Upper lobe of right lung (tissue), 1 donor: ENCODE data around the gene C12orf76. TPM values are rescaled to one million over a fixed set of nuclear protein-coding genes. Genes with fewer than 3 reads are reported as not detected.

Experiments used
- ATAC-seq: fragments of 200-7000 bp; cut with Tn5 transposase; one replicate; pipeline ENCODE4 v1.9.1; 2020; ENCODE audit warnings: mild to moderate bottlenecking, moderate library complexity
- DNase-seq: peaks from one replicate; pipeline ENCODE4 v3.0.0-alpha.2; 2020
- H3K27ac ChIP-seq: fragments of 200-600 bp; one replicate; pipeline ENCODE4 v1.8.0; 2022
- H3K27me3 ChIP-seq: fragments of 200-600 bp; one replicate; pipeline ENCODE4 v1.8.0; 2022; ENCODE audit warnings: mild to moderate bottlenecking
- H3K36me3 ChIP-seq: fragments of 200-600 bp; one replicate; pipeline ENCODE4 v1.8.0; 2022
- H3K4me1 ChIP-seq: fragments of 200-600 bp; one replicate; pipeline ENCODE4 v1.8.0; 2022
- H3K4me3 ChIP-seq: fragments of 200-600 bp; one replicate; pipeline ENCODE4 v1.8.0; 2022; ENCODE audit warnings: mild to moderate bottlenecking
- H3K9me3 ChIP-seq: fragments of 200-600 bp; one replicate; pipeline ENCODE4 v1.8.0; 2022
- intact Hi-C: fragments of 100-400 bp; cut with DNase I; formaldehyde crosslinking; loops from one replicate; pipeline ENCODE4 v1.11.0; 2022
- total RNA-seq: library from RNA; stranded (reverse); fragmentation: NEBNext Ultra II Directional; extraction: Animal tissue kit (Norgen Biotek cat#: 25700); gene quantifications from one replicate; pipeline ENCODE4 v1.2.1, GENCODE V29; 2021
- TF ChIP-seq, protein P1 (sequence below): fragments of 200-600 bp; IDR thresholded peaks from one replicate; pipeline ENCODE4 v1.8.0; 2022; ENCODE audit warnings: antibody characterized with exemption
- donor health status: DM: no; HTN: yes; CAD: no; lungs with severe emphysema.

C12orf76 gene
- total RNA-seq, 1 donor from 2014 or later: 25.0 TPM

DNA sequence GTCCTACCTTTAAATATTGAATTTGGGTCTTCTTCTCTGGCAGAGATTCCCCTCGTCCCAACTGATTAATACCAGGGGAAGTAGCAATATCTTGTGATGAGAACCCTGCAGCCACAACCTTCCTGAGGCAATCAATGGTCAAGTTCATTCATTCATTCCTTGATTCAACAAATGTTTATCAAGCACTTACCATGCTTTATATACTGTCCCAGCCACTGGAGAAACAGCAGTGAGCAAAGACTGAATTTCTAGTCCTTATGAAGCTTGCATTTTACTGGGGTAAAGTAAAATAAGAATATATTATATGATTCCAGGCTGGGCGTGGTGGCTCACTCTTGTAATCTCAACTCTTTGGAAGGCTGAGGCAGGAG, 51.9 kb downstream of the C12orf76 start:
- DNase-seq (no peak), ATAC-seq (no peak)
- H3K36me3 ChIP-seq: peaks cover 2% of the 10 kb centered on the region
- H3K4me3 ChIP-seq: peak overlapping the region; percentile 83
- TF ChIP-seq, protein P1, sequence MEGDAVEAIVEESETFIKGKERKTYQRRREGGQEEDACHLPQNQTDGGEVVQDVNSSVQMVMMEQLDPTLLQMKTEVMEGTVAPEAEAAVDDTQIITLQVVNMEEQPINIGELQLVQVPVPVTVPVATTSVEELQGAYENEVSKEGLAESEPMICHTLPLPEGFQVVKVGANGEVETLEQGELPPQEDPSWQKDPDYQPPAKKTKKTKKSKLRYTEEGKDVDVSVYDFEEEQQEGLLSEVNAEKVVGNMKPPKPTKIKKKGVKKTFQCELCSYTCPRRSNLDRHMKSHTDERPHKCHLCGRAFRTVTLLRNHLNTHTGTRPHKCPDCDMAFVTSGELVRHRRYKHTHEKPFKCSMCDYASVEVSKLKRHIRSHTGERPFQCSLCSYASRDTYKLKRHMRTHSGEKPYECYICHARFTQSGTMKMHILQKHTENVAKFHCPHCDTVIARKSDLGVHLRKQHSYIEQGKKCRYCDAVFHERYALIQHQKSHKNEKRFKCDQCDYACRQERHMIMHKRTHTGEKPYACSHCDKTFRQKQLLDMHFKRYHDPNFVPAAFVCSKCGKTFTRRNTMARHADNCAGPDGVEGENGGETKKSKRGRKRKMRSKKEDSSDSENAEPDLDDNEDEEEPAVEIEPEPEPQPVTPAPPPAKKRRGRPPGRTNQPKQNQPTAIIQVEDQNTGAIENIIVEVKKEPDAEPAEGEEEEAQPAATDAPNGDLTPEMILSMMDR: no peak
- H3K4me1 ChIP-seq: peaks cover 36% of the 10 kb centered on the region
- H3K9me3 ChIP-seq: no peaks in the 10 kb centered on the region
- intact Hi-C loops: no loop called here
- H3K27me3 ChIP-seq: no peaks in the 10 kb centered on the region
- H3K27ac ChIP-seq: peak overlapping the region; percentile 82

DNA sequence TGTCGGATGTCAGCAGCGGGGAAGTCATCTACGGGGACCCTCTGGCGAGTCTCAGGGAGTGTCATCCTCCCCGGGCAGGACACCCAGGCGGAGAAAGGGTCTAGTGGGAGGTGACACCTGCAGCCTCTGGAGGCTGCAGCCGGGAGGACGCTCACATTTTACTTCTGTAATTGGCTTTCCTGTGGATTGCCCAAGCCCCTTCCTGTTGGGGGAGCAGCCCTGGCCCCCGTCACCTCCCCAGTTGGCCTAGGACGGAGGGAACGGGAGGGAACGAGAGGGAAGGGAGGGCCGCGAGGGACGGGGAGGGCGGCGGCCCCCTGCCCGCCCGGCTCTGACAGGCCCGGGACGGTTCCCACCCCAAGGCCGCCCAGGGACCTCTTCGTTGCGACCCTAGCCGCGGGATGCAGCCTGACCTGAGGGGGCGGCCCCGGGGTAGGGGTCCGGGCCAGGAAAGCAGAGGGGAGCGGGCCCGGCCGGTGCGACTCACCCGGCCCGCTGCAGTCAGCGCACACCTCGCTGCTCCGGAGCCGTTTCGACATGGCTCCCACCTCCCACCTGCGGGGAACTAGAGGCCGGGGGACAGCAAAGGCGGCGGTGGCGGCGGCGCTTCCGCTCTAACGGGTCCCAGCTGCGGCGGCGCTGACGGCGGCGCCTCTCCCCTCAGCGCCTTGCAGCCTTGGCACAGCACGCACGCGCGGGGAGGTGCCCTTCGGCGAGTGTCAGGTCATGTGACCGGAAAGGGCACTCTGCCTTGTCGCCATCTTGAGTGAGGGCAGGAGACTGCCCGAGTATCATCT, 52.4 kb downstream of the C12orf76 start, which contains the start of gene GIT2:
Gene GIT2 (minus strand): TSS at position 683 of the 797 bp plus-strand sequence. CDS start 144 bp downstream, at position 539.
- Histone ChIP-seq H3K4me1 (peaks cover 32% of the 10 kb centered on the region), H3K9me3 (no peaks in the 10 kb centered on the region), H3K36me3 (peaks cover 7% of the 10 kb centered on the region), H3K27me3 (no peaks in the 10 kb centered on the region), H3K4me3 (peak within 1 kb of the TSS; percentile 83), H3K27ac (peak within 1 kb of the TSS; percentile 82)
- peak; percentile 91 for ATAC-seq
- TF ChIP-seq, protein P1: no peak
- intact Hi-C loops: no loop called here
- DNase-seq: peak; percentile 97

DNA sequence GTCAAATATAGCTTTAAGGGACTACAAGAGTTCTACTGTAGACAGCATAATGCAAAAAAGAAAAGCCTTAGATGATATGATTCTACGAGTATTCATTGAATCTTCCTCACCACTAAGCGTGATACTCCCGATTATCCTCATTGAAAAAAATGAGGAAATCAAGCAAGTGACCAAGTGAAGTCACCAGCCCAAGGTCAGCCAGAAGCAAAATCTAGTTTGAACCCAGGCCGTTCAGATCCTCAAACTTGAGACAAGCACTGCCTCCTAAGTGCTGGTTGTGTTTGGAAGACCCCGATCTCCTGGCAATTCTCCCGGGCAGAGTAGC, 53.0 kb downstream of the C12orf76 start:
- H3K27ac ChIP-seq: peak overlapping the region; percentile 82
- peaks cover 29% of the 10 kb centered on the region for H3K4me1 ChIP-seq
- no peaks in the 10 kb centered on the region for H3K27me3 ChIP-seq
- intact Hi-C loops: no loop called here
- ATAC-seq: no peak
- H3K36me3 ChIP-seq: peaks cover 13% of the 10 kb centered on the region
- no peaks in the 10 kb centered on the region for H3K9me3 ChIP-seq
- no peak for DNase-seq
- peak overlapping the region; percentile 83 for H3K4me3 ChIP-seq
- TF ChIP-seq, protein P1: no peak

DNA sequence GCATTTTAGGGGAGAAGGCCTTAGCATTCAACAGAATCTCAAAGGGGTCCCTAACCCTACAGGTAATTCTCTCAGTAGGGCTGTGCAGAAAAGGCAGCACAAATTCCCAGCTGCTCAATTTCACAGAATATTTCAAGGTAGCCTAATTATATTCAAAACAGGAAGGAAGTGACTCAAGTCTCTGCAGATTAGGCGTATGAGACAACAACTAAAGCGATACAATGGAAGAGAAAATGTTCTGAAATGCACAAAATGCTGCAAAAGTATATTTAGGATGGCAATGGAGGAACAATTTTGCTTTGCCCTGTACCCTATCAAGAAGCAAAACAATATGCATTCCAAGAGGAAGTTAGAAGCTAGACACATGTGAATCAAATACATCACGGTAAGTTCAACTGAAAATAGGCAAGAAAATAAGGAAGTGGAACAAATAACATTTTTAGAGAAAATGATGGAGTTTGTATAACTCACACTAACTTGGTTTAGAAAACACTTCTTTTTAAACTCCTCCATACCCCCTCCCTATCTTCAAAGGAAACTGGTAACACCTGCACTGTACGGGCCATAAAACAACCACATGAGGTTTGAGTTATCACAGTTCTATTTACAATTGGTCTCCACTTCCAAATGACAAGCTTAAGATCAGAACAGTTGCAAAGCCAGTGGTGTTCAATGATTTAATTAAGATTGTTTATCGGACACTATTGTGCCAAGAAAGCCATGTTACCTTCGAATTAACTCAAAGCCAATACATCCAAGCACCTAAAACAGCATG, 53.7 kb downstream of the C12orf76 start:
- TF ChIP-seq, protein P1: no peak
- intact Hi-C loops: no loop called here
- peak overlapping the region; percentile 82 for H3K27ac ChIP-seq
- H3K9me3 ChIP-seq: no peaks in the 10 kb centered on the region
- DNase-seq (no peak), ATAC-seq (no peak)
- H3K4me1 ChIP-seq: peaks cover 25% of the 10 kb centered on the region
- no peaks in the 10 kb centered on the region for H3K27me3 ChIP-seq
- peaks cover 20% of the 10 kb centered on the region for H3K36me3 ChIP-seq
- H3K4me3 ChIP-seq: peak overlapping the region; percentile 83

DNA sequence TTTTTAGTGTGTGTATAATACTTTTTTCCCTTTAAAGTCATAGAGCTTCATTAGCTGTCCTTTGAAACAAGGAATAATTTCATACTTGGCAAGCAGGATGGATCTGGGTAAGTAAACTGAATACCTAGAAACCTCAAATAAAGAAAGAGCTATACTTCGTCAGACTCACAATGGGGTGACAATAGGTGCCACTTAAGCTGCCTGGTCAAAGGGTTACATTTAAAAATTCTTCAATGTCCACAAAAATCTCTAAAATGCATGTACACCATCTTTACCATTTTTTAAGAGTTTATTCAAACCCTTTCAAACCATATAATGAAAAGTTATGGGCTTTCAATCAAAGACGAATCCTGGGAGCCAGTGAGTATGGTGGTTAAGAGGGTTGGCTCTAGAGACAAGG, 55.2 kb downstream of the C12orf76 start:
- intact Hi-C loops: no loop called here
- Histone ChIP-seq H3K27me3 (no peaks in the 10 kb centered on the region), H3K9me3 (no peaks in the 10 kb centered on the region), H3K36me3 (peaks cover 35% of the 10 kb centered on the region), H3K27ac (no peak overlapping the region), H3K4me1 (peaks cover 21% of the 10 kb centered on the region), H3K4me3 (no peak overlapping the region)
- TF ChIP-seq, protein P1: no peak
- ATAC-seq: no peak
- DNase-seq: no peak
